Mesendoderm (in vitro differentiated cells): ENCODE data around the gene EFL1.

ENCODE experiments used
- DNase-seq: peaks from one replicate; pipeline ENCODE4 v3.0.0; 2013
- H2AK5ac ChIP-seq: 2 replicates; pipeline ENCODE4 v1.6.1; 2013; ENCODE audit warnings: low read length, inconsistent platforms
- H2BK120ac ChIP-seq: 2 replicates; pipeline ENCODE4 v1.6.1; 2013; ENCODE audit warnings: low read depth, mild to moderate bottlenecking, low read length, moderate library complexity, mixed read lengths
- H2BK15ac ChIP-seq: replicated peaks from 2 replicates; pipeline ENCODE4 v1.6.1; 2013; ENCODE audit warnings: low read depth, mild to moderate bottlenecking, moderate library complexity
- H2BK5ac ChIP-seq: 2 replicates; pipeline ENCODE4 v1.6.1; 2013; ENCODE audit warnings: low read length, inconsistent platforms
- H3K18ac ChIP-seq: 2 replicates; pipeline ENCODE4 v1.6.1; 2013; ENCODE audit warnings: mild to moderate bottlenecking, low read length, mixed read lengths
- H3K23ac ChIP-seq: one replicate; pipeline ENCODE4 v1.6.1; 2013; ENCODE audit warnings: low read length
- H3K27ac ChIP-seq: 2 replicates; pipeline ENCODE4 v1.5.1; 2013; ENCODE audit warnings: low read depth, mild to moderate bottlenecking, inconsistent platforms, low read length, moderate library complexity
- H3K27me3 ChIP-seq: 2 replicates; pipeline ENCODE4 v1.6.1; 2013; ENCODE audit warnings: low read length, control low read depth, mild to moderate bottlenecking, inconsistent platforms; ENCODE audit not compliant: insufficient read depth, poor library complexity
- H3K36me3 ChIP-seq: 2 replicates; pipeline ENCODE4 v1.6.1; 2013; ENCODE audit warnings: low read length, inconsistent platforms; ENCODE audit not compliant: control insufficient read depth, insufficient read depth
- H3K4ac ChIP-seq: one replicate; pipeline ENCODE4 v1.6.1; 2013; ENCODE audit warnings: low read depth, mild to moderate bottlenecking, low read length, moderate library complexity
- H3K4me1 ChIP-seq: 2 replicates; pipeline ENCODE4 v1.6.1; 2013; ENCODE audit warnings: low read depth, low read length, inconsistent platforms; ENCODE audit not compliant: control insufficient read depth
- H3K4me2 ChIP-seq: 2 replicates; pipeline ENCODE4 v1.6.1; 2013; ENCODE audit warnings: low read length
- H3K4me3 ChIP-seq: 2 replicates; pipeline ENCODE4 v1.5.1; 2013; ENCODE audit warnings: mild to moderate bottlenecking, low read length
- H3K56ac ChIP-seq: one replicate; pipeline ENCODE4 v1.6.1; 2013; ENCODE audit warnings: low read length
- H3K79me1 ChIP-seq: 2 replicates; pipeline ENCODE4 v1.6.1; 2013; ENCODE audit warnings: low read length, inconsistent platforms
- H3K79me2 ChIP-seq: 2 replicates; pipeline ENCODE4 v1.6.1; 2013; ENCODE audit warnings: mild to moderate bottlenecking, low read length; ENCODE audit not compliant: control insufficient read depth, insufficient read depth
- H3K9ac ChIP-seq: 2 replicates; pipeline ENCODE4 v1.6.1; 2013; ENCODE audit warnings: low read length, inconsistent platforms
- H4K5ac ChIP-seq: one replicate; pipeline ENCODE4 v1.6.1; 2013; ENCODE audit warnings: low read length
- H4K8ac ChIP-seq: one replicate; pipeline ENCODE4 v1.6.1; 2013; ENCODE audit warnings: low read depth, mild to moderate bottlenecking, control low read depth, low read length, moderate library complexity
- WGBS: extraction: QIAGEN DNeasy Blood & Tissue Kit; methylation state at CpG from one replicate; pipeline ENCODE4 v1.1.7; 2013; ENCODE audit warnings: low lambda C conversion rate, missing lambda C conversion rate; ENCODE audit not compliant: insufficient coverage; ENCODE audit errors: extremely low coverage; 5-methylcytosine and 5-hydroxymethylcytosine counted together

The EFL1 gene

DNA sequence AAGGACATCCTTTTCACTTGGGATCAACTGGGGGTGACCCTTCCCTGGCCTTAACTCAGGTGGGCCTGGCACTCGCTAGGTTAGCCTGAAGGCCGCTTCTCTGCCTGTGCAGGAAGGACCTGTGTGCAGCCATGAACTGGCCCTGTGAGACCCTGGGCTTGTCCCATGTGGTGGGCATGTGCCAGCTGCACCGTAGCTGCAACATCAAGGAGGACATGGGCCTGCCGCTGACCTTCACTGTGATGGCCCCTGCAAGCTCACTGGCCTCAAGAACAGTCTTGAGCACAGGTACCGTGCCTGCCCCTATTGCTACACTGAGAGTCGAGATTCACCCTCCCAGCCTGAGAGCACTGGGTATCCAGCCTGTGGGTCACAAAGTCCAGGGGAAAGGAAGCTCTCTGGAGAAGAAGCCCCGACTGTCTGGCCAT, 43.1 kb upstream of the EFL1 start:
- Histone ChIP-seq H3K79me2 (no peaks in the 10 kb centered on the region), H3K4me3 (no peak overlapping the region), H3K27ac (no peak overlapping the region), H3K4me1 (no peaks in the 10 kb centered on the region), H3K4me2 (no peak overlapping the region), H4K5ac (no peak overlapping the region), H3K4ac (no peak overlapping the region), H3K18ac (no peak overlapping the region), H3K9ac (no peak overlapping the region), H2BK5ac (no peak overlapping the region), H3K36me3 (no peaks in the 10 kb centered on the region), H2AK5ac (no peak overlapping the region), H2BK120ac (no peak overlapping the region), H2BK15ac (no peak overlapping the region), H3K23ac (no peak overlapping the region), H3K79me1 (no peaks in the 10 kb centered on the region), H3K27me3 (no peaks in the 10 kb centered on the region), H3K56ac (no peak overlapping the region), H4K8ac (no peak overlapping the region)
- WGBS = no CpG with 5 or more reads among the region's 7 CpGs
- no peak for DNase-seq

DNA sequence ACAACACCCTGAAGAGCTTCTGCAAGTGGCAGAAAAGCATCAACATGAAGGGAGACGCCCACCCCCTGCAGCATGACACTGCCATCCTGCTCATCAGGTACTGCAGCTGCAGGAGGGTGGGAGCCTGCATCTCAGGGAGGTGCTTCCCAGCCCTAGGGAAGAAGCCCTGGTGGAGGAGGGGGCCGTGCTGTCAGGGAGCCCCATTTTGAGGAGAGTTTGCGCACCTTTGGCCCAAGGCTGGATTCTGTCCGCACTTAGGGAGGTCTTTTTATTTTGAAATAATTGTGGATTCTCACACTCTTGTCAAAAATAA, 42.2 kb upstream of the EFL1 start:
- no peak for DNase-seq

GRCh38 chr15:82303956-82304777, 41.6 kb upstream of the EFL1 start:
- H3K56ac ChIP-seq = no peak overlapping the region
- no peak overlapping the region for H3K4me2 ChIP-seq
- no peak overlapping the region for H2AK5ac ChIP-seq
- no peak overlapping the region for H3K4me3 ChIP-seq
- no peak overlapping the region for H2BK120ac ChIP-seq
- DNase-seq = no peak
- no peak overlapping the region for H2BK5ac ChIP-seq
- H4K8ac ChIP-seq = no peak overlapping the region
- WGBS = no CpG with 5 or more reads among the region's 12 CpGs
- H3K23ac ChIP-seq = no peak overlapping the region
- no peak overlapping the region for H3K4ac ChIP-seq
- H3K9ac ChIP-seq = no peak overlapping the region
- H3K79me2 ChIP-seq = no peaks in the 10 kb centered on the region
- H3K27ac ChIP-seq = no peak overlapping the region
- no peaks in the 10 kb centered on the region for H3K4me1 ChIP-seq
- H2BK15ac ChIP-seq = no peak overlapping the region
- no peaks in the 10 kb centered on the region for H3K27me3 ChIP-seq
- no peaks in the 10 kb centered on the region for H3K79me1 ChIP-seq
- H3K36me3 ChIP-seq = no peaks in the 10 kb centered on the region
- no peak overlapping the region for H4K5ac ChIP-seq
- no peak overlapping the region for H3K18ac ChIP-seq

More for the DNA sequence above, 42.2 kb upstream of the EFL1 start:
- H3K9ac ChIP-seq = no peak overlapping the region
- H3K79me2 ChIP-seq = no peaks in the 10 kb centered on the region
- H3K27ac ChIP-seq = no peak overlapping the region
- H3K4me1 ChIP-seq = no peaks in the 10 kb centered on the region
- no peak overlapping the region for H2BK15ac ChIP-seq
- H3K4me3 ChIP-seq = no peak overlapping the region
- no peak overlapping the region for H3K56ac ChIP-seq
- no peak overlapping the region for H2BK5ac ChIP-seq
- H3K27me3 ChIP-seq = no peaks in the 10 kb centered on the region
- H3K4me2 ChIP-seq = no peak overlapping the region
- H2AK5ac ChIP-seq = no peak overlapping the region
- no peak overlapping the region for H2BK120ac ChIP-seq
- H4K8ac ChIP-seq = no peak overlapping the region
- H3K18ac ChIP-seq = no peak overlapping the region
- WGBS = no CpG with 5 or more reads among the region's 4 CpGs
- H3K36me3 ChIP-seq = no peaks in the 10 kb centered on the region
- H3K4ac ChIP-seq = no peak overlapping the region
- no peaks in the 10 kb centered on the region for H3K79me1 ChIP-seq
- H4K5ac ChIP-seq = no peak overlapping the region
- H3K23ac ChIP-seq = no peak overlapping the region

- H3K23ac ChIP-seq = no peak overlapping the region
- H2BK120ac ChIP-seq = no peak overlapping the region
- H3K4me3 ChIP-seq = no peak overlapping the region
- no peak overlapping the region for H3K27ac ChIP-seq
- H3K4ac ChIP-seq = no peak overlapping the region
- H3K36me3 ChIP-seq = no peaks in the 10 kb centered on the region
- no peak overlapping the region for H4K5ac ChIP-seq
- no peaks in the 10 kb centered on the region for H3K79me1 ChIP-seq
- no peak overlapping the region for H2BK5ac ChIP-seq
- no peak overlapping the region for H4K8ac ChIP-seq
- H2AK5ac ChIP-seq = no peak overlapping the region
- H2BK15ac ChIP-seq = no peak overlapping the region
- no peaks in the 10 kb centered on the region for H3K4me1 ChIP-seq
- no peak overlapping the region for H3K56ac ChIP-seq
- H3K18ac ChIP-seq = no peak overlapping the region
- DNase-seq = no peak
- H3K9ac ChIP-seq = no peak overlapping the region
- no peaks in the 10 kb centered on the region for H3K27me3 ChIP-seq
- no CpG with 5 or more reads among the region's 3 CpGs for WGBS
- no peak overlapping the region for H3K4me2 ChIP-seq
- H3K79me2 ChIP-seq = no peaks in the 10 kb centered on the region
Measured at GRCh38 chr15:82301296-82302016, 38.9 kb upstream of the EFL1 start.

DNA sequence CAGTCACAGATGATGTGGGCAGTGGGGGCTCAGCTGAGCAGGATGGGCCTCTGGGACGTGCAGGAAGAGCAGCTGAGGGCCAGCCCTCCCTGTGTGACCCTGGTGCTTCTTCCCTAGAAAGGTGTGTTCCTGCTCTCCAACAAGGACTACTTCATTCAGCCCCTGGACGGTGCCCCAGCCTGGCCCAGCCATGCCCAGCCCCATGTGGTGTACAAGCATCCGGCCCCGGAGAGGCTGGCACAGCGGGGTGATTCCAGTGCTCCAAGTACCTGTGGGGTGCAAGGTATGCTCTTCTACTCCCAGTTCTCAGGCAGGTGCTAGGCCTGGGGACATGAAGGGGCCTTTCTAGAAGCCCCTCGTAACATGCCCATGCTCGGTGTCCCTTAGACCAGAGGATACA, 38.3 kb upstream of the EFL1 start:
- no peak overlapping the region for H3K4me2 ChIP-seq
- WGBS = no CpG with 5 or more reads among the region's 7 CpGs
- H3K27ac ChIP-seq = no peak overlapping the region

More for the DNA sequence above, 38.3 kb upstream of the EFL1 start:
- Histone ChIP-seq H4K8ac (no peak overlapping the region), H3K79me2 (no peaks in the 10 kb centered on the region), H4K5ac (no peak overlapping the region), H3K4me1 (no peaks in the 10 kb centered on the region), H2BK15ac (no peak overlapping the region), H3K18ac (no peak overlapping the region), H3K4me3 (no peak overlapping the region), H2BK120ac (no peak overlapping the region), H2BK5ac (no peak overlapping the region), H3K79me1 (no peaks in the 10 kb centered on the region), H3K36me3 (no peaks in the 10 kb centered on the region), H2AK5ac (no peak overlapping the region), H3K9ac (no peak overlapping the region), H3K4ac (no peak overlapping the region), H3K27me3 (no peaks in the 10 kb centered on the region), H3K56ac (no peak overlapping the region), H3K23ac (no peak overlapping the region)
- DNase-seq = no peak
